ENCODE data around the gene PLA2G7. TPM values are rescaled to one million over a fixed set of nuclear protein-coding genes. Genes with fewer than 3 reads are reported as not detected.

PLA2G7 gene
- total and polyA plus RNA-seq, 2 of the 8 experiments (the other 6 are each of a cell fraction or from before 2014, with no cell fraction given): 1.5 to 2.2 TPM

GRCh38 chr6:46772016-46772415, 36.8 kb upstream of the PLA2G7 start:
- Histone ChIP-seq H2BK5ac (ENCODE audit: low read depth, low read length) (no peak overlapping the region), H4K8ac (ENCODE audit: extremely low read depth, insufficient read depth, low read length) (no peak overlapping the region), H2BK20ac (ENCODE audit: low read length) (no peak overlapping the region), H3K4me3 (ENCODE audit: extremely low read depth in 1 of 4, insufficient read depth in 2 of 4, low read depth in 3 of 4, low read length in 4 of 4) (no peak overlapping the region), H3K36me3 (ENCODE audit: control insufficient read depth in 2 of 4, insufficient read depth in 4 of 4, low read length in 3 of 4) (no peaks in the 10 kb centered on the region), H2BK15ac (ENCODE audit: low read length) (no peak overlapping the region), H2BK120ac (replicated peaks; ENCODE audit: low read depth, low read length) (no peak overlapping the region), H3K27ac (ENCODE audit: low read depth, low read length) (no peak overlapping the region), H3K79me2 (ENCODE audit: control insufficient read depth in 1 of 2, insufficient read depth in 2 of 2, low read length in 2 of 2) (no peaks in the 10 kb centered on the region), H3K4ac (replicated peaks; ENCODE audit: insufficient read length, low read depth, low read length) (no peak overlapping the region), H4K20me1 (replicated peaks in 1 of 2; ENCODE audit: control insufficient read depth in 1 of 2, insufficient read depth in 2 of 2, low read length in 2 of 2) (no peaks in the 10 kb centered on the region), H3K23me2 (ENCODE audit: low read depth, low read length) (no peaks in the 10 kb centered on the region), H3K79me1 (ENCODE audit: low read depth, low read length) (no peaks in the 10 kb centered on the region), H3K23ac (ENCODE audit: insufficient read length) (no peak overlapping the region), H2AK5ac (ENCODE audit: low read depth, low read length) (no peak overlapping the region), H3K27me3 (replicated peaks in 1 of 4; ENCODE audit: control insufficient read depth in 3 of 4, extremely low read depth in 1 of 4, insufficient read depth in 3 of 4, low read length in 3 of 4) (no peaks in the 10 kb centered on the region), H3K9me3 (ENCODE audit: insufficient read depth in 2 of 2, low read depth in 1 of 2, low read length in 1 of 2) (no peaks in the 10 kb centered on the region), H3K14ac (ENCODE audit: insufficient read length) (no peak overlapping the region), H3K9ac (replicated peaks in 1 of 4; ENCODE audit: extremely low read depth in 1 of 4, low read depth in 3 of 4, low read length in 3 of 4) (no peak overlapping the region), H4K91ac (replicated peaks; ENCODE audit: insufficient read length, low read length) (no peak overlapping the region), H3K4me2 (ENCODE audit: insufficient read depth in 1 of 2, low read depth in 2 of 2, low read length in 2 of 2) (no peak overlapping the region), H2AFZ (ENCODE audit: low read length) (no peak overlapping the region), H2BK12ac (ENCODE audit: low read depth, low read length) (no peak overlapping the region), H3K4me1 (replicated peaks in 1 of 4; ENCODE audit: control insufficient read depth in 3 of 4, insufficient read depth in 4 of 4, low read length in 3 of 4) (no peaks in the 10 kb centered on the region), H3K56ac (replicated peaks; ENCODE audit: insufficient read length, low read depth, low read length) (no peak overlapping the region), H4K5ac (ENCODE audit: insufficient read length, low read depth, low read length) (no peak overlapping the region), H3K18ac (ENCODE audit: extremely low read depth, low read length) (no peak overlapping the region)
- POLR2A ChIA-PET (ENCODE audit: partially characterized antibody): no interaction called here
- CTCF ChIA-PET (ENCODE audit: partially characterized antibody): interaction anchor here (0.6 to 1.8 kb wide), 3 partner anchors 38 to 73 kb away, joined by 3 to 4 read pairs (median 3); no protein-coding TSS in a partner anchor
- DNase-seq (ENCODE audit: low read depth in 1 of 2, low spot score in 2 of 2): no peak
- no peak for FAIRE-seq
- WGBS, 2 experiments (ENCODE audit: extremely low coverage in 1 of 2, insufficient coverage in 1 of 2, insufficient read length in 1 of 2, insufficient replicate concordance in 2 of 2, low coverage in 1 of 2, low lambda C conversion rate in 2 of 2, missing lambda C conversion rate in 1 of 2): 94% methylated on average over 1 of the region's 1 CpG; no CpG with 5 or more reads in 1 of the 2 experiments
- TF ChIP-seq NANOG (IDR thresholded peaks at IDR 0.05; ENCODE audit: insufficient read depth, low read depth, low read length, poor library complexity, severe bottlenecking) (no peak), ATF2 (IDR thresholded peaks at IDR 0.05; ENCODE audit: low read length) (no peak), KDM4A (IDR thresholded peaks at IDR 0.05; ENCODE audit: low read depth, low read length, severe bottlenecking) (no peak), BCL11A (IDR thresholded peaks at IDR 0.05; ENCODE audit: low read depth in 2 of 2, low read length in 2 of 2) (no peak), E2F6 (IDR thresholded peaks at IDR 0.05) (no peak), HDAC2 (IDR thresholded peaks at IDR 0.05; ENCODE audit: borderline replicate concordance in 1 of 2, low read depth in 2 of 2, low read length in 2 of 2) (no peak), FOSL1 (IDR thresholded peaks at IDR 0.05; ENCODE audit: insufficient read depth, low read depth, low read length) (no peak), SIRT6 (IDR thresholded peaks at IDR 0.05; ENCODE audit: low read length) (no peak), USF2 (IDR thresholded peaks at IDR 0.05; ENCODE audit: low read length) (no peak), SIX5 (IDR thresholded peaks at IDR 0.05; ENCODE audit: low read depth, low read length) (no peak)

Data from H1 (cell line).